Calu3 (cell line): Measurements from ENCODE around the gene ZNF620. TPM values are rescaled to one million over a fixed set of nuclear protein-coding genes. Genes with fewer than 3 reads are reported as not detected.

Experiments
- BruUV-seq: library from RNA; stranded (reverse); fragments of 400-500 nt; replicated peaks from 2 replicates; lab custom pipeline; 2021; lab: Mats Ljungman, UMichigan
- CTCF ChIA-PET: fragments of 300-600 bp; sonication (Branson Sonifier 250); formaldehyde crosslinking; loops from one replicate; lab custom pipeline; 2022; ENCODE audit warnings: antibody characterized with exemption; lab: Charles Lee
- DNase-seq: peaks from one replicate; pipeline ENCODE4 v3.0.0; 2022
- H3K27ac Mint-ChIP-seq: one replicate; pipeline ENCODE4 v1.8.0; 2022; ENCODE audit warnings: mixed read lengths; ENCODE audit not compliant: unreplicated experiment
- H3K27me3 Mint-ChIP-seq: one replicate; pipeline ENCODE4 v1.8.0; 2022; ENCODE audit warnings: mixed read lengths; ENCODE audit not compliant: unreplicated experiment
- H3K36me3 Mint-ChIP-seq: one replicate; pipeline ENCODE4 v1.8.0; 2022; ENCODE audit warnings: mild to moderate bottlenecking, moderate library complexity, mixed read lengths; ENCODE audit not compliant: insufficient read depth, unreplicated experiment
- H3K4me1 Mint-ChIP-seq: one replicate; pipeline ENCODE4 v1.8.0; 2022; ENCODE audit warnings: mild to moderate bottlenecking, low read depth, mixed read lengths; ENCODE audit not compliant: unreplicated experiment
- H3K4me3 Mint-ChIP-seq: one replicate; pipeline ENCODE4 v1.8.0; 2022; ENCODE audit warnings: mild to moderate bottlenecking, low read depth, moderate library complexity, mixed read lengths; ENCODE audit not compliant: unreplicated experiment
- H3K9me3 Mint-ChIP-seq: one replicate; pipeline ENCODE4 v1.8.0; 2022; ENCODE audit warnings: low read depth, mixed read lengths; ENCODE audit not compliant: unreplicated experiment
- CTCF ChIP-seq: fragments of 200-600 bp; IDR thresholded peaks from one replicate; pipeline ENCODE4 v1.8.0; 2022; ENCODE audit warnings: antibody characterized with exemption; ENCODE audit not compliant: unreplicated experiment
- intact Hi-C: fragments of 100-400 bp; cut with micrococcal nuclease; formaldehyde crosslinking; loops from one replicate; pipeline ENCODE4 v1.10.0; 2022; ENCODE audit not compliant: unreplicated experiment
- total RNA-seq: library from RNA; stranded (reverse); gene quantifications from 2 replicates; pipeline ENCODE4 v1.2.3, GENCODE V29; 2022

The ZNF620 gene
- total RNA-seq, 1 experiment from 2014 or later, result 13.6 TPM

- Mint-ChIP-seq H3K27me3 (no peaks in the 10 kb centered on the region), H3K9me3 (no peaks in the 10 kb centered on the region), H3K36me3 (peaks cover 19% of the 10 kb centered on the region), H3K27ac (no peak overlapping the region), H3K4me3 (no peak overlapping the region), H3K4me1 (no peaks in the 10 kb centered on the region)
- TF ChIP-seq CTCF, result no peak
- intact Hi-C loops, result no loop called here
- no peak for DNase-seq
- BruUV-seq, result no TSS peak
- CTCF ChIA-PET, result no interaction called here
Measured at GRCh38 chr3:40502034-40502433, 3.8 kb upstream of the ZNF620 start.

- Mint-ChIP-seq H3K4me3 (peak overlapping the region; percentile 83), H3K27me3 (no peaks in the 10 kb centered on the region), H3K36me3 (peaks cover 19% of the 10 kb centered on the region), H3K9me3 (no peaks in the 10 kb centered on the region), H3K27ac (no peak overlapping the region), H3K4me1 (no peaks in the 10 kb centered on the region)
- intact Hi-C loops, result loop anchor here (1.0 to 5.0 kb wide), 2 partner anchors 28 to 178 kb away; partner anchors contain the start of gene ZNF619
- no TSS peak for BruUV-seq
- CTCF ChIA-PET, result interaction anchor here (1.0 to 1.2 kb wide), 2 partner anchors 27 to 43 kb away, joined by 3 to 5 read pairs; partner anchors contain the start of gene ZNF619
- TF ChIP-seq CTCF, result no peak
- DNase-seq, result peak; percentile 18
Measured at GRCh38 chr3:40504636-40505430, 1.0 kb upstream of the ZNF620 start.

GRCh38 chr3:40511031-40511718 lies 5.3 kb downstream of the ZNF620 start:
- Mint-ChIP-seq H3K9me3 (no peaks in the 10 kb centered on the region), H3K4me1 (no peaks in the 10 kb centered on the region), H3K36me3 (peaks cover 9% of the 10 kb centered on the region), H3K27ac (no peak overlapping the region), H3K4me3 (no peak overlapping the region), H3K27me3 (no peaks in the 10 kb centered on the region)
- no peak for TF ChIP-seq CTCF
- BruUV-seq, result no TSS peak
- DNase-seq, result no peak
- intact Hi-C loops, result no loop called here
- CTCF ChIA-PET, result no interaction called here

GRCh38 chr3:40516201-40516600 lies 10.4 kb downstream of the ZNF620 start:
- BruUV-seq, result no TSS peak
- intact Hi-C loops, result no loop called here

More at GRCh38 chr3:40516201-40516600, 10.4 kb downstream of the ZNF620 start:
- DNase-seq, result no peak
- Mint-ChIP-seq H3K4me1 (no peaks in the 10 kb centered on the region), H3K27ac (no peak overlapping the region), H3K27me3 (no peaks in the 10 kb centered on the region), H3K36me3 (peaks cover 5% of the 10 kb centered on the region), H3K4me3 (no peak overlapping the region), H3K9me3 (no peaks in the 10 kb centered on the region)
- TF ChIP-seq CTCF, result no peak
- CTCF ChIA-PET, result no interaction called here
